Neuronal stem cell (in vitro differentiated cells): ENCODE measurements around the gene RALGAPB.

ENCODE experiments used
- DNase-seq: peaks from one replicate; pipeline ENCODE4 v3.0.0-alpha.2; 2013; ENCODE audit warnings: low spot score
- H2AFZ ChIP-seq: one replicate; pipeline ENCODE4 v1.6.1; 2013; ENCODE audit warnings: mild to moderate bottlenecking, low read length, inconsistent platforms
- H2AK5ac ChIP-seq: 2 replicates; pipeline ENCODE4 v1.6.1; 2013; ENCODE audit warnings: low read depth, mild to moderate bottlenecking, inconsistent platforms, low read length, moderate library complexity, mixed read lengths
- H2BK120ac ChIP-seq: 2 replicates; pipeline ENCODE4 v1.6.1; 2013; ENCODE audit warnings: low read depth, mild to moderate bottlenecking, inconsistent platforms, low read length, moderate library complexity, mixed read lengths
- H2BK12ac ChIP-seq: one replicate; pipeline ENCODE4 v1.6.1; 2013; ENCODE audit warnings: low read length, inconsistent platforms
- H2BK15ac ChIP-seq: 2 replicates; pipeline ENCODE4 v1.6.1; 2013; ENCODE audit warnings: mild to moderate bottlenecking, low read length, inconsistent platforms, mixed read lengths
- H2BK5ac ChIP-seq: one replicate; pipeline ENCODE4 v1.6.1; 2013; ENCODE audit warnings: inconsistent platforms, mild to moderate bottlenecking, low read length, moderate library complexity
- H3K14ac ChIP-seq: one replicate; pipeline ENCODE4 v1.6.1; 2013; ENCODE audit warnings: low read length, inconsistent platforms
- H3K18ac ChIP-seq: 2 replicates; pipeline ENCODE4 v1.6.1; 2013; ENCODE audit warnings: low read length, inconsistent platforms
- H3K23ac ChIP-seq: 2 replicates; pipeline ENCODE4 v1.6.1; 2013; ENCODE audit warnings: low read depth, mild to moderate bottlenecking, mixed read lengths, low read length, inconsistent platforms; ENCODE audit not compliant: poor library complexity
- H3K27ac ChIP-seq: replicated peaks from 3 replicates; pipeline ENCODE4 v1.5.1; 2013; ENCODE audit warnings: low read length, inconsistent platforms
- H3K27me3 ChIP-seq, 3 experiments: 2 replicates each; pipeline ENCODE4 v1.6.1; 2013; ENCODE audit warnings: low read length in 3 of 3, mild to moderate bottlenecking in 2 of 3, inconsistent platforms in 1 of 3, low read depth in 1 of 3, mixed read lengths in 1 of 3, moderate library complexity in 1 of 3; ENCODE audit not compliant: control insufficient read depth in 3 of 3, insufficient read depth in 3 of 3
- H3K36me3 ChIP-seq, 2 donors: replicated peaks in 1 of 2; 2 replicates each; pipeline ENCODE4 v1.6.1; 2013; ENCODE audit warnings: low read length in 2 of 2; ENCODE audit not compliant: control insufficient read depth in 2 of 2, insufficient read depth in 2 of 2
- H3K4ac ChIP-seq: 2 replicates; pipeline ENCODE4 v1.6.1; 2013; ENCODE audit warnings: inconsistent platforms, mild to moderate bottlenecking, low read length, moderate library complexity
- H3K4me1 ChIP-seq, 2 donors: 1 replicate in 1 of 2; 2 replicates in 1 of 2; pipeline ENCODE4 v1.6.1; 2013; ENCODE audit warnings: low read length in 2 of 2, low read depth in 1 of 2; ENCODE audit not compliant: control insufficient read depth in 2 of 2, insufficient read depth in 1 of 2
- H3K4me2 ChIP-seq: one replicate; pipeline ENCODE4 v1.6.1; 2013; ENCODE audit warnings: mild to moderate bottlenecking, low read length, inconsistent platforms; ENCODE audit not compliant: insufficient read depth, poor library complexity, severe bottlenecking
- H3K4me3 ChIP-seq, 2 donors: 2 replicates each; pipeline ENCODE4 v1.5.1; 2013; ENCODE audit warnings: low read length in 2 of 2, mild to moderate bottlenecking in 2 of 2, inconsistent platforms in 1 of 2, moderate library complexity in 1 of 2
- H3K79me1 ChIP-seq: one replicate; pipeline ENCODE4 v1.6.1; 2013; ENCODE audit warnings: low read depth, mild to moderate bottlenecking, inconsistent platforms, low read length, moderate library complexity
- H3K9ac ChIP-seq: one replicate; pipeline ENCODE4 v1.6.1; 2013; ENCODE audit warnings: mild to moderate bottlenecking, low read depth, low read length, inconsistent platforms; ENCODE audit not compliant: poor library complexity
- H3K9me3 ChIP-seq, 2 donors: replicated peaks in 1 of 2; 2 replicates each; pipeline versions ENCODE3 to v1.6.1; 2013; ENCODE audit warnings: low read length in 2 of 2, mild to moderate bottlenecking in 2 of 2, inconsistent platforms in 1 of 2, low read depth in 1 of 2, mixed read lengths in 1 of 2, moderate library complexity in 1 of 2; ENCODE audit not compliant: control insufficient read depth in 2 of 2, insufficient read depth in 1 of 2
- H4K8ac ChIP-seq: one replicate; pipeline ENCODE4 v1.6.1; 2013; ENCODE audit warnings: low read depth, mild to moderate bottlenecking, inconsistent platforms, low read length, moderate library complexity
- H4K91ac ChIP-seq: one replicate; pipeline ENCODE4 v1.6.1; 2013; ENCODE audit warnings: low read length, low read depth, mild to moderate bottlenecking, inconsistent platforms; ENCODE audit not compliant: poor library complexity
- WGBS, 2 donors: extraction: QIAGEN DNeasy Blood & Tissue Kit; methylation state at CpG; one replicate each; pipeline ENCODE4 v1.1.7; 2013; ENCODE audit warnings: missing lambda C conversion rate in 2 of 2, mixed read lengths in 1 of 2; ENCODE audit not compliant: insufficient read length in 2 of 2, insufficient replicate concordance in 1 of 2; ENCODE audit errors: extremely low coverage in 2 of 2; 5-methylcytosine and 5-hydroxymethylcytosine counted together

The RALGAPB gene

DNA sequence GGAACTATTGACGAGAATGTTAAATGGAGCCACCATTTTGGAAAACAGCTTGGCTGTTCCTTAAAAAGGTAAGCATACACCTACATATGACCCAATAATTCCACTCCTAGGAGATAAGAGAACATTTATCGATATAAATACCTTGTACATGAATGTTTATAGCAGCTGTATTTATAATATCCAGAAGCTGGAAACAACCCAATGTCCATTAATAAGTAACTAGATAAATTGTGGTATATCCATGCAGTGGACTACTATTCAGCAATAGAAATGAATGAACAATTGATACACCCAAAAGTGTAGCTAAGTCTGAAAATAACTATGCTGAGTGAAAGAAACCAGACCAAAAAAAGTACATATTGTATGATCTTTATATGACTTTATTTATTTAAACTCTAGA lies 66.1 kb downstream of the RALGAPB start:
- H2BK12ac ChIP-seq, result no peak overlapping the region
- no peak overlapping the region for H3K4me2 ChIP-seq
- no peak overlapping the region for H2AK5ac ChIP-seq
- H3K23ac ChIP-seq, result no peak overlapping the region
- no peak overlapping the region for H3K27ac ChIP-seq
- no peak for DNase-seq
- H3K4me1 ChIP-seq, result no peaks in the 10 kb centered on the region
- no peak overlapping the region for H4K8ac ChIP-seq
- H2BK120ac ChIP-seq, result no peak overlapping the region
- H3K4me3 ChIP-seq, result no peak overlapping the region
- WGBS, 2 donors, result no CpG with 5 or more reads among the region's 2 CpGs
- H3K27me3 ChIP-seq, result peaks cover 0 to 1% (median 0%) of the 10 kb centered on the region in 3 experiments
- peaks cover 34 to 100% of the 10 kb centered on the region in 2 donors for H3K36me3 ChIP-seq
- no peaks in the 10 kb centered on the region for H3K79me1 ChIP-seq
- no peak overlapping the region for H2BK5ac ChIP-seq
- no peak overlapping the region for H3K14ac ChIP-seq
- no peak overlapping the region for H4K91ac ChIP-seq
- no peak overlapping the region for H3K4ac ChIP-seq
- H2BK15ac ChIP-seq, result no peak overlapping the region
- H3K9ac ChIP-seq, result no peak overlapping the region
- H2AFZ ChIP-seq, result no peak overlapping the region
- H3K9me3 ChIP-seq, result no peaks in the 10 kb centered on the region
- H3K18ac ChIP-seq, result no peak overlapping the region

DNA sequence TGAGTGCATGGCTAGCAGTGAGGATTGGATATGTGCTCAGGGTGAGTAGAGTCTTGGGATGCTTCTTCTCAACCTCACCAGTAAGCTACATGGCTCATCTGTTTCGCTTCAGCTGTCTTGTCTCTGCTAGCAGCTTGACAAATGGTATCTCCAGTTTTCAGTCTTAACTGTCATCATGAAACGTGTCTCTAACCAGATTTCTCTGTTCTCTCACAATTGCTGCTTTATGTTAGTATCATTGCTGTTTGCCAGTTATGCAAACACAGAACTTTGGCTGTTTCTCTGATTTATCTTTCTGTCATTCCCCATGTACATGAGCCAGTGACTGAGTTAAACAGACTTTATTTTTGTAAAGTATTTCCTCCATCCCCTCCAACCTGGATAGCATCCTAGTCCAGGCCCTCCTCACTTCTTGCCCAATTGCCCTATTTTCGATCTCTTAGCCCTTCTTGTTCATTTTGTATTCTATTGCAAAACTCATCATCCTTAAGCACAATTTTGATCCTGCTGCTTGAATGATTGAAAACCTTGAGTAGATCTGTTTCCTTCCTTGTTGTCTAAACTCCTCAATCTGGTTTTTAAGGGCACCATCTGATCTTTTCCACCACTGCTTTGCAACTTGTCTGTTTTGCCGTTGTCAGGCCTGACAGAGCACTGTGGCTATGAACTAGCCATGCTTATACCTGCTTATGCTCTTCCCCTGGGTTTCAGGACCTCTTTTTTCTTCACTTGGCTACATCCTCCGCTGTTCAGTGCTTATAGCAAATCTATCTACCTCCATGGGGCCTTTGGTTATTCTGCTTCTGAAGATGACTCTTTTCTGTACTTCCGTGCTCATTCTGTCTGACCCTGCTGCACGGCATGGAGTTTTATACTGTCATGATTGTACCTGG lies 70.6 kb downstream of the RALGAPB start:
- H4K91ac ChIP-seq, result no peak overlapping the region
- H3K4me1 ChIP-seq, result no peaks in the 10 kb centered on the region
- no peak overlapping the region for H2BK12ac ChIP-seq
- no peak overlapping the region for H3K18ac ChIP-seq
- H3K4me3 ChIP-seq, result no peak overlapping the region
- no peak overlapping the region for H2AFZ ChIP-seq
- no peak overlapping the region for H3K14ac ChIP-seq
- no peak overlapping the region for H3K4me2 ChIP-seq
- no peak overlapping the region for H3K23ac ChIP-seq
- no peak overlapping the region for H3K9ac ChIP-seq
- H2BK15ac ChIP-seq, result no peak overlapping the region
- no peak for DNase-seq
- H2AK5ac ChIP-seq, result no peak overlapping the region
- no peak overlapping the region for H3K27ac ChIP-seq
- no peak overlapping the region for H2BK5ac ChIP-seq
- WGBS, 2 donors, result no CpG with 5 or more reads among the region's 7 CpGs
- H3K9me3 ChIP-seq, result no peaks in the 10 kb centered on the region
- no peak overlapping the region for H3K4ac ChIP-seq
- H4K8ac ChIP-seq, result no peak overlapping the region
- H3K79me1 ChIP-seq, result no peaks in the 10 kb centered on the region
- peaks cover 24 to 99% of the 10 kb centered on the region in 2 donors for H3K36me3 ChIP-seq
- no peak overlapping the region for H2BK120ac ChIP-seq
- no peaks in the 10 kb centered on the region for H3K27me3 ChIP-seq

DNA sequence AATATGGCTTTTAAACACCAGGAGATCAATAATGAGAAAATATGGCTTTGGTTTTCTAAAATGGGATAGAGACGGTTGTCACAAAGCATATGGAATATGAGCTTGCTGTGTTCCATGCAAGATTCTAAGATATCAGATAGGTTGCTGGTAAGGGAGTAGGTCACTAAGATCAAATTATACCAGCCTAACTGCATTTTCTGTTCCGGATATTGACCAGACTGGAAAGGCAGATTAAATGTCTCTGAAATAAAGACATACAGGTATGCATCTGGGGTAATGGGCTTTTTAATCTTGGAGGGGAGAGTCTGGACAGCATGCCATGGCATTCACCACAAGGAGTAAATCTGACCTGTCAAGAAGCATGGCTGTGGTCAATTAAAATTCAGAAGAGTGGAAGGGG lies 73.1 kb downstream of the RALGAPB start:
- no peak for DNase-seq
- Histone ChIP-seq H3K9me3 (no peaks in the 10 kb centered on the region), H3K4me1 (no peaks in the 10 kb centered on the region), H3K23ac (no peak overlapping the region), H3K27ac (no peak overlapping the region), H2BK12ac (no peak overlapping the region), H3K4me3 (no peak overlapping the region), H3K4ac (no peak overlapping the region), H3K18ac (no peak overlapping the region), H3K14ac (no peak overlapping the region), H4K8ac (no peak overlapping the region), H3K4me2 (no peak overlapping the region), H2AFZ (no peak overlapping the region), H3K27me3 (no peaks in the 10 kb centered on the region), H3K36me3 (peaks cover 19 to 98% of the 10 kb centered on the region in 2 donors), H2BK5ac (no peak overlapping the region), H4K91ac (no peak overlapping the region), H2AK5ac (no peak overlapping the region), H3K9ac (no peak overlapping the region), H2BK15ac (no peak overlapping the region), H2BK120ac (no peak overlapping the region), H3K79me1 (no peaks in the 10 kb centered on the region)
- no CpG with 5 or more reads among the region's 2 CpGs for WGBS, 2 donors

DNA sequence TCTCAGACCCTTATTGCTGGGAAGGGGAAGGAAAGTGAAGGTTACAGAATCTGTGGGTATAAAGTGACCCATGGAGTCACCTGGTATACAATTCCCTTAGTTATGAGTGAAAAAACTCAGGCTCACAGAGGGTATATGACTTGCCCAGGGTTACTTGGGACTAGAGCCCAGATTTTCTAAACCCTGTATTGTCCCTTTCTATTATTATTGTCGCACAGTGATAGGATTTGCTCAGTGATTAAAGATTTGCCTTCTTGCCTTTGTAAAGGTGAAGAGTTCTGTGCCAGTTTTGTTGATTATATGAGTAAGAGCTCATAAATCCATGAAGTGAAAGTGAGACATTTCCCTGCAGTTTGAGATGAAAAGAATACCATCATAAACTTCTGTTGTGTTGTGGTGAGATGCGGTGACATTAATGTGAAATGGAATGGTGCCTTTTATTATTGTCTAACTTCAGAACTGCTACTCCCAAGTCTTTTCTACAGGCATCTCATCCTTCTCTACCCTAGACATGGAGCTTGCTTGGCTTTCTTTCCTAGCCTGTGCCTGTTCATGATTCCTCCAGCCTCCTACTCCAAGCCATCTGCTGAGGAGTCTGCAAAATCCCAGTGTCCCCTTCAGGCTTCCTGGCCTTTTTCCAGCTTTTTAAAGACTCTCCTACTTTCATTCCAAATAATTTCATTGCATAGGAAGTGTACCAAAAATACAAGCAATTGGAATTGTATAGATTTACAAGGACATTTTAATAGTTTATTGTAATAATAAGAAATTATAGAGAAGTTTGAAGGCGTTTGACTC lies 74.8 kb downstream of the RALGAPB start:
- Histone ChIP-seq H4K8ac (no peak overlapping the region), H2AFZ (no peak overlapping the region), H4K91ac (no peak overlapping the region), H3K9me3 (no peaks in the 10 kb centered on the region), H3K4me3 (no peak overlapping the region), H2BK120ac (no peak overlapping the region), H3K9ac (no peak overlapping the region), H3K27ac (no peak overlapping the region), H3K36me3 (peaks cover 16 to 98% of the 10 kb centered on the region in 2 donors), H3K4me1 (no peaks in the 10 kb centered on the region), H2AK5ac (no peak overlapping the region), H2BK12ac (no peak overlapping the region), H2BK5ac (no peak overlapping the region), H3K27me3 (no peaks in the 10 kb centered on the region), H3K4me2 (no peak overlapping the region), H3K14ac (no peak overlapping the region), H2BK15ac (no peak overlapping the region), H3K23ac (no peak overlapping the region), H3K79me1 (no peaks in the 10 kb centered on the region), H3K4ac (no peak overlapping the region), H3K18ac (no peak overlapping the region)
- 100% methylated on average over 1 of the region's 3 CpGs; no CpG with 5 or more reads in 1 of the 2 donors for whole genome bisulfite sequencing, 2 donors
- DNase-seq, result no peak
